Heart left ventricle (tissue), 13 donors: ENCODE results near the gene PTPRN2.

Experiments used
- CTCF ChIP-seq, 12 donors: fragments of 200-600 bp; sonication (generic) in 4 of 12; IDR thresholded peaks; one replicate each; pipeline versions ENCODE4 v1.5.0 to v1.8.0; 2018 to 2022; ENCODE audit warnings: antibody characterized with exemption in 12 of 12, mild to moderate bottlenecking in 5 of 12
- POLR2A ChIP-seq, 2 donors: fragments of 450-650 bp; IDR thresholded peaks; one replicate each; pipeline ENCODE4 v1.6.1; 2017; ENCODE audit warnings: antibody characterized with exemption in 2 of 2, mild to moderate bottlenecking in 2 of 2, moderate library complexity in 2 of 2
- donor health status: ischemic (EF 13 %, LVEDD 7.1; RV severe dilation, severe dysfunction).
- donor health status: DM: no; HTN: yes; CAD: no.
- donor health status: DM: no; HTN: no; CAD: no.
- donor health status: ischemic (EF 25% LVEDD 6.9; RV normal size, moderate dysfunction).
- donor health status: ischemic (EF 25% LVEDD 5.7; RV mildly dilated, moderate dysfunction).
- donor health status: ischemic (EF 35%, LVEDD 5.7; RV mildly dilated, moderate dysfunction).
- donor health status: nonischemic (EF 11% LVEDD 7.7; RV severe dilation, severe dysfunction).
- donor health status: DM: yes; HTN: yes; CAD: no.
- donor health status: PGD.
- donor health status: ischemic (EF 29% LVEDD 5.4; RV normal size, mild dysfunction).
- donor health status: nonischemic (EF 23%, LVEDD 6.1; RV moderate dilation, normal function).

GRCh38 chr7:158572000-158572828 lies 15.4 kb downstream of the PTPRN2 start:
- TF ChIP-seq CTCF (IDR thresholded peaks at IDR 0.05) (no peak), POLR2A (IDR thresholded peaks at IDR 0.05) (no peak)
